ENCODE measurements around the gene DOC2A. TPM values are rescaled to one million over a fixed set of nuclear protein-coding genes. Genes with fewer than 3 reads are reported as not detected.
"Not testable (repeated sequence)": the region's sequence is repeated elsewhere in the genome, so short reads cannot be mapped to it uniquely, and the experiment has no call there.

DOC2A gene
- total RNA-seq, 1 donor from 2014 or later = 5.3 TPM

DNA sequence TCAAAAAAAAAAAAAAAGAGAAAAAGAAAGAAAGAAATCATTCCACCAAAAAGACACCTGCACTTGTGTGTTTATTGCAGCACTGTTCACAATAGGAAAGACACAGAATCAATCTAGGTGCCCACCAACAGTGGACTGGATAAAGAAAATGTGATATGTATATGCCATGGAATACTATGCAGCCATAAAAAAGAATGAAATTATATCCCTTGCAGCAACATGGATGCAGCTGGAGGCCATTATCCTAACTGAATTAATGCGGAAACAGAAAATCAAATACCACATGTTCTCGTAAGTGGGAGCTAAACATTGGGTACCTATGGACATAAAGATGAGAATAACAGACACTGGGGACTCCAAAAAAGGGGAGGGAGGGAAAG lies 6.4 kb upstream of the DOC2A start:
- no peak for DNase-seq (ENCODE audit: low spot score in 2 of 2, unreplicated experiment in 2 of 2)
- Mint-ChIP-seq H3K27me3 (ENCODE audit: low read depth) (peaks cover 16% of the 10 kb centered on the region), H3K9me3 (no peaks in the 10 kb centered on the region), H3K27ac (no peak overlapping the region), H3K4me1 (peaks cover 4% of the 10 kb centered on the region), H3K36me3 (no peaks in the 10 kb centered on the region), H3K4me3 (no peak overlapping the region)
- TF ChIP-seq, protein P1, sequence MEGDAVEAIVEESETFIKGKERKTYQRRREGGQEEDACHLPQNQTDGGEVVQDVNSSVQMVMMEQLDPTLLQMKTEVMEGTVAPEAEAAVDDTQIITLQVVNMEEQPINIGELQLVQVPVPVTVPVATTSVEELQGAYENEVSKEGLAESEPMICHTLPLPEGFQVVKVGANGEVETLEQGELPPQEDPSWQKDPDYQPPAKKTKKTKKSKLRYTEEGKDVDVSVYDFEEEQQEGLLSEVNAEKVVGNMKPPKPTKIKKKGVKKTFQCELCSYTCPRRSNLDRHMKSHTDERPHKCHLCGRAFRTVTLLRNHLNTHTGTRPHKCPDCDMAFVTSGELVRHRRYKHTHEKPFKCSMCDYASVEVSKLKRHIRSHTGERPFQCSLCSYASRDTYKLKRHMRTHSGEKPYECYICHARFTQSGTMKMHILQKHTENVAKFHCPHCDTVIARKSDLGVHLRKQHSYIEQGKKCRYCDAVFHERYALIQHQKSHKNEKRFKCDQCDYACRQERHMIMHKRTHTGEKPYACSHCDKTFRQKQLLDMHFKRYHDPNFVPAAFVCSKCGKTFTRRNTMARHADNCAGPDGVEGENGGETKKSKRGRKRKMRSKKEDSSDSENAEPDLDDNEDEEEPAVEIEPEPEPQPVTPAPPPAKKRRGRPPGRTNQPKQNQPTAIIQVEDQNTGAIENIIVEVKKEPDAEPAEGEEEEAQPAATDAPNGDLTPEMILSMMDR (IDR thresholded peaks at IDR 0.05; ENCODE audit: unreplicated experiment) = no peak

DNA sequence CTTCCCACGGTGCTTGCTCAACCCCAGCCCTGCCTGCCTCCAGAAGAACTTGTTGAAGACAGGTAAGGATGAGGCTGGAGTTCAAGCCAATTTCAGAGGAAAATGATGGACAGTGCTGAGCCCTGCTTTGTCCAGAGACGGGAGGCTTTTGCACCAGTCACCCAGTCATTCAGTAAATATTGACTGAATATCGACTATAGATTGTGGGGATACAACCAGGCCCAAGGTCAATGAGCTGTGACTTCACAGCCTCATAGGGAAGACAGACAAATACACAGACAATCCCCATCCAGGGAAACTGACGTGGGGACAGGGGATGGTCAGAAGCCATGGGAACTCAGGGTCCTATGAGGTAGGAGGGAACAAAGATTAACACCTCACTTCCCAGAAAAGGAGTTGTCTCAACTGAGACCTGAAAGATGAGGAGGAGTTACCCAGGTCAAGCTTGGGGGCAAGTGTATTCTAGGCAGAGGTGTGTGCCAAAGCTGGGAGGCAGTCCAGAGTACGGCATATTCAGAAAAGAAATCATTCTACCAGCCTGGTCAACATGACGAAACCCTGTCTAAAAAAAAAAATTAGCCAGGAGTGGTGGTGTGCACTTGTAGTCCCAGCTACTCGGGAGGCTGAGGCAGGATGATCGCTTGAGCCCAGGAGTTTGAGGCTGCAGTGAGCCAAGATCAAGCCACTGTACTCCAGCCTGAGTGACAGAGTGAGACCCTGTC lies 5.9 kb upstream of the DOC2A start:
- DNase-seq (ENCODE audit: low spot score in 2 of 2, unreplicated experiment in 2 of 2) = no peak
- Mint-ChIP-seq H3K27me3 (ENCODE audit: low read depth) (peaks cover 21% of the 10 kb centered on the region), H3K4me3 (no peak overlapping the region), H3K4me1 (peaks cover 8% of the 10 kb centered on the region), H3K9me3 (no peaks in the 10 kb centered on the region), H3K36me3 (no peaks in the 10 kb centered on the region), H3K27ac (no peak overlapping the region)
- TF ChIP-seq, protein P1 (IDR thresholded peaks at IDR 0.05; ENCODE audit: unreplicated experiment) = no peak

DNA sequence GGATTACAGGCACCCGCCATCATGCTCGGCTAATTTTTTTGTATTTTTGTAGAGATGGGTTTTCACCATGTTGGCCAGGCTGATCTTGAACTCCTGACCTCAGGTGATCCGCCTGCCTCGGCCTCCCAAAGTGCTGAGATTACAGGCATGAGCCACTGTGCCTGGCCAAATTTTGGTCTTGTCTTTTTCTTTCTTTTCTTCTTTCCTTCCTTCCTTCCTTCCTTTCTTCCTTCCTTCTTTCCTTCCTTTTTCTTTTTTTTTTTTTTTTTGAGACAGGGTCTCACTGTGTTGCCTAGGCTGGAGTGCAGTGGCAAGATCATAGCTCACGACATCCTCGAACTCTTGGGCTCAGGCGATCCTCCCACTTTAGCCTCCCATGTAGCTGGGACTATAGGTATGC lies 4.6 kb upstream of the DOC2A start:
- H3K4me3 Mint-ChIP-seq; DNase-seq (ENCODE audit: low spot score in 2 of 2, unreplicated experiment in 2 of 2); H3K4me1 Mint-ChIP-seq; H3K27ac Mint-ChIP-seq; H3K36me3 Mint-ChIP-seq; H3K9me3 Mint-ChIP-seq: not testable (repeated sequence)
- H3K27me3 Mint-ChIP-seq (ENCODE audit: low read depth) = peaks cover 25% of the 10 kb centered on the region

DNA sequence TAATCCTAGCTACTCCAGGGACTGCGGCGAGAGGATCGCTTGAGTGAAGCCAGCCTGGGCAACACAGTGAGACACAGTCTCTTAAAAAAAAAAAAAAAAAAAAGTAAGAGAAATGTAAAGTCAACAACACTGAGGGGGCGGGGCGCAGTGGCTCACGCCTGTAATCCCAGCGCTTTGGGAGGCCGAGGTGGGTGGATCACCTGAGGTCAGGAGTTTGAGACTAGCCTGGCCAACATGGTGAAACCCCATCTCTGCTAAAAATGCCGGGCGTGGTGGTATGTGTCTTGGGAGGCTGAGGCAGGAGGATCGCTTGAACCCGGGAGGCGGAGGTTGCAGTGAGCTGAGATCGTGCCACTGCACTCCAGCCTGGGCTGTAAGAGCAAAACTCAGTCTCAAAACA lies 1.8 kb upstream of the DOC2A start:
- peaks cover 48% of the 10 kb centered on the region for H3K27me3 Mint-ChIP-seq (ENCODE audit: low read depth)
- not testable (repeated sequence) for H3K4me3 Mint-ChIP-seq; H3K4me1 Mint-ChIP-seq; H3K9me3 Mint-ChIP-seq; H3K27ac Mint-ChIP-seq; DNase-seq (ENCODE audit: low spot score in 2 of 2, unreplicated experiment in 2 of 2); H3K36me3 Mint-ChIP-seq

DNA sequence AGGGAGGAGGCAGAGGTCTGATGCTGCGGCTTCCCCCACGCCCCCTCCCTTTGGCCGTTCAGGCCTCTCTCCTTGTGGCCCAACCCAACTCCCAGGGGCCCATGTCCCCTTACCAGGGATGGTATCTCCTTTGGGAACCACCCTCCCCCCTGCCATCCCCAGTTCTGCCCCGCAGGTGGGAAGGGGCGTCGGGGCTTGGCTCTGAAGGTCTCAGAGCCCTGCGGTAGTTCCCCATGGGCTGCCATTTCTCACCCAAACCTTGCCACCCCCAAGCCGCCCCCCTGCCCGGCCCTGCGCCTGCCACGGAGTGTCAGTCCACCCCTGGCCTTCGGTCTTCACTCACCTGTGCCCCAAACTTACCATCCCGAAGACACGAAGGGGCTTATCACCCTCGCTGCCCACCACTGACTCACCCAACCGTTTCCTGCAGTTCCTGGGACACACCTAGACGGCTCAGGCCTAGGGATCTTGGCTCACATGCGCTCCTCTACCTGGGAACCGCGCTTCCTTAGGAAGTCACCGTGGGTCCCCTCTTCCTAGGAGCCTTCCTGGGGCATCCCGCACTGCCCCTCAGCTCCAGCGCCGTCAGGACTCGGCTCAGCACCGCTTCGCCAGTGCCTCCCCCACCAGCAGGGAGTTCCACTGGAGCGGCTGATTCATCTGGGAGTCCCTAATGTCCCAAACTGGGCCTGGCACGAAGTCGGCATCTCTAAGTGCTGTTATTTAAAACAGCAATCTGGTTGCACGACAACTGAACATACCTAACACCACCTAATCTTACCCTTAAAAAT lies 1.1 kb upstream of the DOC2A start:
- H3K4me3 Mint-ChIP-seq = peak overlapping the region; percentile 70
- H3K4me1 Mint-ChIP-seq = peaks cover 10% of the 10 kb centered on the region
- no peaks in the 10 kb centered on the region for H3K36me3 Mint-ChIP-seq
- no peaks in the 10 kb centered on the region for H3K9me3 Mint-ChIP-seq
- TF ChIP-seq, protein P1 (IDR thresholded peaks at IDR 0.05; ENCODE audit: unreplicated experiment) = no peak
- DNase-seq (ENCODE audit: low spot score in 2 of 2, unreplicated experiment in 2 of 2) = no peak
- no peak overlapping the region for H3K27ac Mint-ChIP-seq
- peaks cover 50% of the 10 kb centered on the region for H3K27me3 Mint-ChIP-seq (ENCODE audit: low read depth)

DNA sequence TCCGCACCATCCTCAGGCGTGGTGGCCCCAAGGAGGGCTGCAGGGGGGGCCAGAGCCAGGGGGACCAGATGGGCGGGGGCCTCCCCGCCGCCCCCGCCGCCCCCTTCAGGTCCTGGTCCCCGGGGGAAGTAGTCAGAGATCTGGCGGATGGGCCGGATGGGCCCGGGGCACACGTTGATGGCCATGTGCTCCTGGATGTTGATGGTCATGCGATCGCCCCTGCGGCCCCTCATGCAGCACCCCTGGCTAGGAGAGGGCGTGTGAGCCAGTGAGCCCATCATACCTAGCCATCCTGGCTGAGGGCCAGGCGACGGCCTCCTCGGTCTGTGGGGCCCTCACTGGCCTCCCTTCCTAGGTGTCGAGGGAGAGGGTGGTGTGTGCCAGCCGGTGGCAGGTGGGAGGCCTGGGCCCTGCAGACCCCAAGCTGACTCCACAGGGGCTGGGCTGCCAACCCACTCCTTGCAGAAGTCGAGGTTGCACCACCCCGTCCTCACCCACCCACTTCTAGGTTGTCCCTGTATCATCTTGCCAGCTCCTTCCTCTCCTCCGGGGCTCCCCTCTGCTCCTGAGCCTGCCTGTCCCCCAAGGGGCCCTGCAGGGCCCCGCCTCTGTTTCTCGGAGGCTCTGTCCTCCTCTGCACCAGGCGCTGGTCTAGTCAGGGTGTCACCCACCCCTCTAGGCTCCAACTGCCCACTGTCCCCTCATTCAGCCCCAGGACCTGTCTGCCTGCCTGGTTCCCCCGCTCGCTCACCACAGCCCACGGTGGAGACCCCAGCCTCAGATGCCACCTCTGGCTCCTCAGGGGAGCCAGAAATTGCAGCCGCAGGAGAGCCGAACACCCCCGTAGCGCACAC lies 610 bp downstream of the DOC2A start:
- Mint-ChIP-seq H3K36me3 (no peaks in the 10 kb centered on the region), H3K27me3 (ENCODE audit: low read depth) (peaks cover 46% of the 10 kb centered on the region), H3K4me1 (peaks cover 10% of the 10 kb centered on the region), H3K4me3 (peak overlapping the region; percentile 66), H3K27ac (no peak overlapping the region), H3K9me3 (no peaks in the 10 kb centered on the region)
- TF ChIP-seq, protein P1 (IDR thresholded peaks at IDR 0.05; ENCODE audit: unreplicated experiment) = no peak
- DNase-seq (ENCODE audit: low spot score in 2 of 2, unreplicated experiment in 2 of 2) = no peak

Measured in mesothelial cell of epicardium (in vitro differentiated cells).